ENCODE results near the gene GYG2. TPM values are rescaled to one million over a fixed set of nuclear protein-coding genes. Genes with fewer than 3 reads are reported as not detected.
"Not testable (repeated sequence)": the region's sequence is repeated elsewhere in the genome, so short reads cannot be mapped to it uniquely, and the experiment has no call there.

GYG2 gene
- total RNA-seq, 1 donor from 2014 or later: 4.5 TPM

GRCh38 chrX:2889045-2889605, 60.4 kb downstream of the GYG2 start:
- no peak for DNase-seq (ENCODE audit: low spot score)
- H3K4me3 Mint-ChIP-seq (ENCODE audit: unreplicated experiment): no peak overlapping the region
- no peaks in the 10 kb centered on the region for H3K9me3 Mint-ChIP-seq (ENCODE audit: unreplicated experiment)
- H3K27ac Mint-ChIP-seq (ENCODE audit: unreplicated experiment): no peak overlapping the region
- H3K4me1 Mint-ChIP-seq (ENCODE audit: unreplicated experiment): peaks cover 4% of the 10 kb centered on the region
- TF ChIP-seq CTCF (IDR thresholded peaks at IDR 0.05; ENCODE audit: unreplicated experiment): no peak
- H3K36me3 Mint-ChIP-seq (ENCODE audit: low read depth, unreplicated experiment): no peaks in the 10 kb centered on the region
- no peaks in the 10 kb centered on the region for H3K27me3 Mint-ChIP-seq (ENCODE audit: unreplicated experiment)

DNA sequence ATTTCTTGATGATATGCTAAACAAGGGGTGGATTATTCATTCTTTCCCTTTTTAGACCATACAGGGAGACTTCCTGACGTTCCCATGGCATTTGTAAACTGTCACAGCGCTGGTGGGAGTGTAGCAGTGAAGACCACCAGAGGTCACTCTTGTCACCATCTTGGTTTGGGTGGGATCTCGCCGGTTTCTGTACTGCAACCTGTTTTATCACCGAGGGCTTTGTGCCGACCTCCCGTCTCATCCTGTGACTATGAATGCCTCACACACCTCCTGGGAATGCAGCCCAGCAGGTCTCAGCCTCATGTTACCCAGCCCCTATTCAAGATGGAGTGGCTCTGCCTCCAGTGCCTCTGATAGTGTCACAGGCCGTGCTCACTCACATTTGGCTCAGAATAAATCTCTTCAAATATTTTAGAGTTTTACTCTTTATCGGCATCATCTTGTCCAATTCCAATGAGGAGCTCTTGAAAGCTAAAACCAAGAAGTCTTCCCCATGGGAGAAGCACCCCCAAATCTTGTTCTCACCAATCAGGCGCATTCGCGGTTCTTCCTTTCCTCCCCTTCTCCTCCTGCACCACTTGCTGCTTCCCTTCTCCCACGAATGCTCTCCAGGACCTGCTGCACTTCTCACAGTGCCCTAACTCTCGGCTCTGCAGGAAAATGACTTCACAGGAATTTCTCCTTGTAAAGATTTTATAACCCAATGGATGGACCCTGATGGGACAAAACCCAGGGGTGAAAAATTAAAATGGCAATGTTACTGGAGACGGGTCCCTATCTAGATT, 61.2 kb downstream of the GYG2 start:
- not testable (repeated sequence) for H3K27me3 Mint-ChIP-seq (ENCODE audit: unreplicated experiment); H3K9me3 Mint-ChIP-seq (ENCODE audit: unreplicated experiment); H3K36me3 Mint-ChIP-seq (ENCODE audit: low read depth, unreplicated experiment); H3K4me3 Mint-ChIP-seq (ENCODE audit: unreplicated experiment); H3K27ac Mint-ChIP-seq (ENCODE audit: unreplicated experiment); H3K4me1 Mint-ChIP-seq (ENCODE audit: unreplicated experiment)
- DNase-seq (ENCODE audit: low spot score): peak; percentile 20

GRCh38 chrX:2890536-2891460, 62.1 kb downstream of the GYG2 start:
- not testable (repeated sequence) for H3K27ac Mint-ChIP-seq (ENCODE audit: unreplicated experiment)

GRCh38 chrX:2892816-2893215, 64.1 kb downstream of the GYG2 start:
- Mint-ChIP-seq H3K36me3 (ENCODE audit: low read depth, unreplicated experiment) (no peaks in the 10 kb centered on the region), H3K4me3 (ENCODE audit: unreplicated experiment) (no peak overlapping the region), H3K27ac (ENCODE audit: unreplicated experiment) (no peak overlapping the region), H3K4me1 (ENCODE audit: unreplicated experiment) (peaks cover 12% of the 10 kb centered on the region), H3K9me3 (ENCODE audit: unreplicated experiment) (no peaks in the 10 kb centered on the region), H3K27me3 (ENCODE audit: unreplicated experiment) (no peaks in the 10 kb centered on the region)
- no peak for DNase-seq (ENCODE audit: low spot score)
- TF ChIP-seq CTCF (IDR thresholded peaks at IDR 0.05; ENCODE audit: unreplicated experiment): no peak

More at GRCh38 chrX:2890536-2891460, 62.1 kb downstream of the GYG2 start:
- not testable (repeated sequence) for H3K27me3 Mint-ChIP-seq (ENCODE audit: unreplicated experiment); H3K4me1 Mint-ChIP-seq (ENCODE audit: unreplicated experiment); H3K9me3 Mint-ChIP-seq (ENCODE audit: unreplicated experiment); DNase-seq (ENCODE audit: low spot score); H3K36me3 Mint-ChIP-seq (ENCODE audit: low read depth, unreplicated experiment); H3K4me3 Mint-ChIP-seq (ENCODE audit: unreplicated experiment)

DNA sequence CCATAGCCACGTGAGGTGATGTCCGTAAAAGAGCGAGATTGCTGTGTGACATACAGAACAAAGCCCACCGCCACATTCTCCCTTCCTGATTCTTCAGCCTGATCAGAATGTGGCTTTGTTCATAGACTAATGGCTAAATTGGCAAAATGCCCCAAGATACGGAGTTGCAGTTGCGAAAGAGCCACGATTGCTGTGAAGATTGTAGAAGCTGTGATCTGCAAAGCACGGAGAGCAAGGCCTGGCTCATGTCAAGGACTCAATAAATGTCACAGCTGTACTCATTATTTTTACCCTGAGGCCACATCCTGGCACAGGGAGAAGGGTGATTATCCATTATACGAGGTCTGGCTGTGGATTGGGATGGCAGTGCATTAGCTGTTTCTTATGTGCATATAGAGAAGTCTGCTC, 66.2 kb downstream of the GYG2 start:
- Mint-ChIP-seq H3K4me1 (ENCODE audit: unreplicated experiment) (peaks cover 16% of the 10 kb centered on the region), H3K9me3 (ENCODE audit: unreplicated experiment) (no peaks in the 10 kb centered on the region), H3K27ac (ENCODE audit: unreplicated experiment) (no peak overlapping the region), H3K4me3 (ENCODE audit: unreplicated experiment) (no peak overlapping the region), H3K36me3 (ENCODE audit: low read depth, unreplicated experiment) (no peaks in the 10 kb centered on the region), H3K27me3 (ENCODE audit: unreplicated experiment) (no peaks in the 10 kb centered on the region)
- no peak for DNase-seq (ENCODE audit: low spot score)
- TF ChIP-seq CTCF (IDR thresholded peaks at IDR 0.05; ENCODE audit: unreplicated experiment): no peak
